IPS DF 19.7 (cell line): ENCODE measurements around the gene CHN1.

Source experiments
- DNase-seq: peaks from one replicate; pipeline ENCODE4 v3.0.0-alpha.2; 2013; ENCODE audit warnings: low read depth, low spot score

Gene CHN1

DNA sequence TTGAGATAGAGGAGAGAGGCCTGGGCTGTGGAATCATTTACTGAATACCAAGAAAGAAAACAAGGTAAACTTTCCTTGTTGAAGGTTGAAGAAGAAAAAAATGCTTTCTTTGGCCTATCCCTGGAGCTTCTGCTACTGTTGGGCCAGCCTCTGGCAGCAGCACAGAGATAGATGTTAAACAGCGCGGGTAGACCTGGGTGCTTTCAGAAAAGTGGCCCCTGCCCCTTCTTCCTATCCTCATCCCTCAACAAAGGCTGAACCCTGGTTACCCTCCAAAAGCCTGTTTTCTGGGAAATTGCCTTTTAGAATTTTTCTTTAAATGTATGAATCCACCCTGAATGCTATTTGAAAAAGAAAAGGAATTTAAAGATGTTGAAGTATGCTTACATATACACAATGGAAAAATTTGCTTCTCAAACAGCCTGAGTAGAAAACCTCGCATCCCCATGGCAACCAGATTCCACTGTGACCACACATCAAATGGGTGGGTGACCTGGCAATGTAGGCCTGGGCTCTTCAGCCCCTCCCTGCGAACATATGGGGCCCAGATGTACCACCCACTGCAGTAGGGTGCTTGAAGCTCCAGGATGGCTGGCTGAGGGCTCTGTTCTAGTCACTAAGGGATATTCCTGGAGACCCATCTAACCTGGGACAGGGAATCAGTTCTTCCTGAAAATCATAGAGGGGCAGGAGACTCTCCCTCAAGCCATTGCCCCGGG, 217.5 kb downstream of the CHN1 start:
- peak; percentile 95 for DNase-seq

GRCh38 chr2:174786066-174786725, 219.0 kb downstream of the CHN1 start:
- DNase-seq = no peak

DNA sequence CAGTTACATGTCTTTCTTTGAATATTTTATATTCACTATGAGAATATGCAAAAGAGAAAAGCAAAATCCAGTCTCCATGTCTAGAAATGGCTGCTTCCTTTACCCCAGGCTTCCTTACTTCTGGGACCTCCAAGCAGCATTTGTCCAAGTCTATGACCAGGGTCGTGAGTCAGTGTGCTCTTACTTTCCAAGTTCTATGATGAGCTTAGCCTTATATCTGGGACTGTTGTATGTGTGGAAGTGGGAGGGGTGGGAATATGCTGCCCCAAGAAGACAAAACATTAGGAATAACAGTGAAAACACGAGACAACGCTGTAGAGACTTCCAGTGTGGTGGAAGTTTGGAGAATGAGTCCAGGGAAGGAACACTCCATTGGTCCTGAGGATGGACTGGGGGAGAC, 219.7 kb downstream of the CHN1 start:
- DNase-seq = no peak

GRCh38 chr2:174784909-174785308, 220.3 kb downstream of the CHN1 start:
- DNase-seq = no peak

DNA sequence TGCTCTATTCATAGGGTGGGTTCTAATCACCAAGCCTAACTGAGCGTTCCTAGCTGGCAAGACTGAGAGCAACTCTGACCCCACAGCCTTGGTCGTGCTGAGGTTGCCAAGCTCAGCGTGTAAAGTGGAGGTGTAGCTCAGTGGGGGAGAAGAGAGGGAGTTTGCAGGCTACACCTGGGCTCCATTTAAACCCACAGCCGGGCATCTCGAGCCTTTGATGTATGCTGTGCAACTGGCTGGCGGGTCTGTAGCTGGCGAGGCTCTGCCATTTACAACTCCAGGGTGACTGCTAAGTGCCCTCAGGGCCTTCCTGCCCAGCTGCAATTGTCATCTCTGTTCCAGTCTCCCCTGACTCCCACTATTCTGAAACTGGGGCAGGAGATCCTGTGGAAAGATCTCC, 220.9 kb downstream of the CHN1 start:
- no peak for DNase-seq

- DNase-seq = no peak
Measured at GRCh38 chr2:174781996-174782395, 223.2 kb downstream of the CHN1 start.

GRCh38 chr2:174781298-174781697, 223.9 kb downstream of the CHN1 start:
- DNase-seq = no peak

DNA sequence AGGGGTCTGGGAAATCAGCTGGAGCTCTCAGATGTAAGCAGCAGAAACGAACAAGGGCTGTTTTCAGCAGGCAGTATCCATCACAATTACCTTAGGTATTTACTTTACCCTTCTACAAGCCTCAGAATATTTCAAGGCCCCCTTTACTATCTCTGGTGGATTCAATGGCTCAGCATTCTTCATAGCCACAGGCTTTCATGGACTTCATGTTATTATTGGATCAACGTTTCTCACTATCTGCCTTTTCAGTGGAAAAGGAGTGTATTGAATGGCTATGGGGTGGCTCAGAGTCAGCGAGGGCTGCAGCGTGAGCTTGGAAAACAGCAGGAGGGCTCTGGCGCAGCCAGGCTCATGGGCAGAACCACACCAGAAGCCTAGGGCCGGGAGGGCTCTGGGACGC, 224.3 kb downstream of the CHN1 start:
- DNase-seq = no peak

DNA sequence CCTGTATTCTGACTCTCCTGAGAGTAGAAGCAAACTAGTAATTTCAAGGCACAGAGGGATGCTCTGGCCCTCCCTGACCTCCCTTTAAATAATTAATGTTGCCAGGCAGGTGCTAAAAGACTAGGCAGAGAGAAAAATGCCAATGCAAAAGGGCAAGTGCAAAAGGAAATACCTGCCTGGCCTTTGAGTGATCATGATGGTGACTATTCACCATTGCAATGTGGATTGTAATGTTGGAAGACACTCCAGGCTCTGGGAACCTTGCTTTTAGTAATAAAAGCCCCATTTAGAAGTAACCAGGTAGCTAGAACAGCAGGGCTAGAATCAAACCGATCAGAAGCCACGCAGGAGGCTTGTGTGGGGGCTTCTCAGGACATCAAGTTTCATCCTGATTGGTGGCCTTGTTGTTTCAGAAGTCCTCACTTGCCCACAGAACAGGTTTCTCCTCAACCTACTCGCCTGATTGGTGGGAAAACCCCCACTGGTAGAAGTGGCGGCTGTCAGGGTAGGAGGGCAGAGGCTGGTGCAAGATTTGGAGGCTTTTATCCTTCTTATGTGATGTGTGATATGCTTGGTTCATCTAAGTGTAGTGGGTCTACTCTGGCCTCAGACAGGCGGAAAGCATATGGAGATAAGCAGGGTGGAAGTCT, 224.9 kb downstream of the CHN1 start:
- DNase-seq = no peak

DNA sequence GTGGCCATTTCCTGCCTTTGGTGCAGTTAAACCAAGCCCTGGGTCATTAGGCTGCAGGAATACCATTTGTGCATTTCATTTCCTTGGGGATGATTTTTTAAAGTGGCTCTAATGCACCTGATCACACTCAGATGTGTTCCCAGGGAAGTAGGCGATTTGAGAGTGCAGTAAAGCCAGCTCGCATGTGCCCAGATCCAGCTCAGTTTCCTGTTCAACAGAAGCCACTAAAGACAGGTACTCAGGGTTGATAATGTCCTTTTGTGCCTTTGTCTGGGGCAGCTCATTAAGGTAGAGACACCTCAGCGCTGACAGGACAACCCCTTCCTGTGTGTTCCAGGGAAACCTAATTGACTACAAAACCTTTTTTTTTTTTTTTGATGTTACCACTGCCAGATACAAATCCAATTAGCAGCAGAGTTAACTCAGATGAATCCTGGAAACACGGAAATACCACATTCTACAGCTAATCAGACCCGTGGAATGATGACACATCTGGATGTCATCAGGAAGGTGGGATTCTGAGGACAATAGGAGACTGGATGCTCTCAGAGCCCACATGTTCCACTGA, 225.7 kb downstream of the CHN1 start:
- DNase-seq = no peak

DNA sequence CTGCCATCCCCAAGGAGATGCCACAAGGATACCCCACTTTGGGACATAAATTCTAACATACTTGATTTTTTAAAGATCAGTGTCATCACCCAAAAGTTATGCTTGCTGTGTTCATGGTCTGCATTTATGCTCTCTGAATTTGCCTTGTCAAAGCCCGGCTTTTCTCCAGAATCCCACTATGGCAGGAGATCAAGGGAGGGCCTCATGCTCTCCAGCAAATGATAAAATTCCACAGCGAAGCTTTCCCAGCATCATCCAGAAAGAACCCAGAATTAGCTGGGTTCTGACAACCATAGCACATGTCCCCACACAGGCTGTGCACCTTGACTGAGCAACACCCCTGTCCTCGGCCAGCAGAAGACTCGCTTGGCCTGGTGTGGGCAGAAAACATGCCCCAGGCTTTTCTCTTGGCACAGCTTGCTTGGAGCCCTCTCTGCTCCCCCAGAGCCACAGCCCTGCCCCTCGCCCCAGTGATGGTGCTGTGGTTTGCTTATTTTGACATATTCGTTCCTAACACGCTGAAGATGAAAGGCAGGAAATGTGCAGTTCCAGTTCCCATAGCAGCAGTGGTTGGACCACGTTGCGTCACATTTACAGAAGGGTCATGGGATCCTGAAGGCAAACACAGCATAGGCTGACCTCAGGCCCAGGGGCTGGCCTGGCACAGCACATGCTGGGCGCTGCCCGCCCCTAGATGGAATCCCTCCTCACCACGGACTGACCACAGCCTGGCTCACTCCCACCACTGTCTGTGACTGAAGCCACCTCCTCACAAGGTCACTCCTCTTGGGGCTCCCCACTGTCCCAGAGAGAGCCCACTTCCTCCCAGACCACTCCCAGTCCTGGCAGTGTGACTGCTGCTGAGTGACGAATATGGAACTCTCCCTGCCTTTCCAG, 226.8 kb downstream of the CHN1 start:
- no peak for DNase-seq

GRCh38 chr2:174777347-174778084, 227.7 kb downstream of the CHN1 start:
- no peak for DNase-seq

- no peak for DNase-seq
Measured at GRCh38 chr2:174776675-174777074, 228.5 kb downstream of the CHN1 start.

- no peak for DNase-seq
Measured at GRCh38 chr2:174776223-174776622, 229.0 kb downstream of the CHN1 start.

DNA sequence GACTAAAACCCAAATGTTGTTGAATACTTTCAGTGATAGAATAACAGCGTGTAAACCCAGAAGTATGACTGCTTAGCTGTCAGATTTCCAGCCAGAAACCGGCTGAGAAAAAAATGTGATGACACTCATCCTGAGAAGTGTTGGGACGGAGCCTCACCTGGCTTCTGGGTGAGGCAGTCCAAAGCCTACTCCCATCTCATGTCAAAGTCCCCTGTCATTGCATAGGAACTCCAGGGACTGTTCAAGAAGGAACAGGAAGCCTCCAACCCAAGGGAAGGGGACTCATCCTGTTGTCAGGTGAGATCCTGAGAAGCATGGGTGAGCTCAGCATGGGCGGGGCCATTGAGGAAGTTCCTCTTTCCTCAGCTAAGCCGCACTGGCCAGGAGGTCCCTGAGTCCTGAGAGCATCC, 229.6 kb downstream of the CHN1 start:
- DNase-seq = no peak

GRCh38 chr2:174774886-174775285, 230.3 kb downstream of the CHN1 start:
- DNase-seq = no peak

GRCh38 chr2:174773215-174773614, 232.0 kb downstream of the CHN1 start:
- DNase-seq = no peak

DNA sequence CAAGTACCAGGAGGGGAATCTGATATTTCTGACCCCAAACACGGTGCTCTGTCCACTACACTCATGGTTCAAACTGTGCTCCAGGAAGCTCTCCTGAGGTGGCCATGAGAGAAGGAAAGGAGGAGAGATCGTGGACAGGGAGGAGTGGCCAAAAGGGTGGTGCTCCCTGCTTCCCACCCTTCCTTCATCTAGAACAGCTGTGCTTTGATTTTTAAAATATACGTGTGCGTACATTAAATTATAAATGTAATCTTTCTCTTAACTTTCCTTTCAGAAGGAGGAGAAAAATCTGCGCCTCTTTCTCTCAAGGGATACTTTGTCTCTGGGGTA, 232.7 kb downstream of the CHN1 start:
- no peak for DNase-seq

- DNase-seq = peak; percentile 86
Measured at GRCh38 chr2:174771631-174772471, 233.3 kb downstream of the CHN1 start.

DNA sequence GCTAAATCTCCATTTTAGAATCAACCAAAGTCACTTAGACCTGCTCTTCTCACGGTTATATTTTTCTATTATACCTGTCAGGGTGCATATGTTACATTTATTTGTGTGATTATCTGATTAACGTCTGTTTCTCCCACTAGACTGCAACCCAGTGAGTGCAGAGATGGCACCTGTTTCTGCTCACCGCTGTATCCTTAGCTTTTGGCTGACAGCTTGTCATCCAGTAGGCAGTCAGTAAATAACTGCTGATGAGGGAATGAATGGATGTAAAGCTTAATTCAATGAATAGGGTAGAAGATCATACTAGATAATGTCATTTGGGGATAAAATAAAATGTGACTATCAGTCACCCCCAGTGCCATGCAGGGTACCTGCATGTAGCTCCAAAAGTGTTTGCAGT, 234.0 kb downstream of the CHN1 start:
- no peak for DNase-seq
